Keratinocyte (primary cell): ENCODE measurements around the gene CARMIL1. TPM values are rescaled to one million over a fixed set of nuclear protein-coding genes. Genes with fewer than 3 reads are reported as not detected.

Experiments
- DNase-seq: peaks from one replicate; pipeline ENCODE4 v3.0.0-alpha.2; 2011; ENCODE audit warnings: low read depth, missing footprints, low spot score
- FAIRE-seq: peaks from 2 replicates; lab custom pipeline; 2011; peaks lifted over from hg19 to GRCh38; lab: Jason Lieb, UNC
- H2AFZ ChIP-seq: 2 replicates; pipeline ENCODE4 v1.6.0; 2012; ENCODE audit warnings: low read length, control low read depth, inconsistent platforms; ENCODE audit not compliant: control insufficient read depth
- H3K27ac ChIP-seq: 2 replicates; pipeline ENCODE4 v1.5.1; 2011; ENCODE audit warnings: low read length; ENCODE audit not compliant: control insufficient read depth, insufficient read depth
- H3K27me3 ChIP-seq: 3 replicates; pipeline ENCODE4 v1.6.0; 2011; ENCODE audit warnings: low read length; ENCODE audit not compliant: control insufficient read depth, insufficient read depth; ENCODE audit errors: extremely low read depth
- H3K36me3 ChIP-seq, 2 experiments: 2 replicates in 1 of 2; 3 replicates in 1 of 2; pipeline ENCODE4 v1.5.1; 2011; ENCODE audit warnings: low read length in 2 of 2, mild to moderate bottlenecking in 1 of 2; ENCODE audit not compliant: control insufficient read depth in 2 of 2, insufficient read depth in 2 of 2; ENCODE audit errors: extremely low read depth in 1 of 2
- H3K4me1 ChIP-seq: 3 replicates; pipeline ENCODE4 v1.5.1; 2011; ENCODE audit warnings: low read length; ENCODE audit not compliant: control insufficient read depth, insufficient read depth; ENCODE audit errors: extremely low read depth
- H3K4me2 ChIP-seq: 3 replicates; pipeline ENCODE4 v1.6.0; 2011; ENCODE audit warnings: low read depth, low read length; ENCODE audit not compliant: control insufficient read depth, insufficient read depth; ENCODE audit errors: extremely low read depth
- H3K4me3 ChIP-seq, 3 experiments: fragments of 200-600 bp in 1 of 3; sonication (generic) in 1 of 3; 2 replicates in 2 of 3; 3 replicates in 1 of 3; pipeline ENCODE4 v1.5.1; 2011 to 2016; ENCODE audit warnings: low read length in 3 of 3, mild to moderate bottlenecking in 3 of 3, control low read depth in 2 of 3, inconsistent platforms in 1 of 3, low read depth in 1 of 3, mixed read lengths in 1 of 3, mixed run types in 1 of 3, moderate library complexity in 1 of 3; ENCODE audit not compliant: control insufficient read depth in 2 of 3, insufficient read depth in 2 of 3; ENCODE audit errors: extremely low read depth in 1 of 3
- H3K79me2 ChIP-seq: 2 replicates; pipeline ENCODE4 v1.6.0; 2012; ENCODE audit warnings: low read length; ENCODE audit not compliant: control insufficient read depth, insufficient read depth
- H3K9ac ChIP-seq: 3 replicates; pipeline ENCODE4 v1.6.0; 2011; ENCODE audit warnings: low read length; ENCODE audit not compliant: control insufficient read depth, insufficient read depth; ENCODE audit errors: extremely low read depth
- H3K9me1 ChIP-seq: 3 replicates; pipeline ENCODE4 v1.6.0; 2011; ENCODE audit warnings: low read length; ENCODE audit not compliant: control insufficient read depth, insufficient read depth; ENCODE audit errors: extremely low read depth
- H3K9me3 ChIP-seq: 2 replicates; pipeline ENCODE4 v1.5.1; 2012; ENCODE audit warnings: low read depth, low read length; ENCODE audit not compliant: control insufficient read depth
- H4K20me1 ChIP-seq: 3 replicates; pipeline ENCODE4 v1.6.0; 2011; ENCODE audit warnings: low read length; ENCODE audit not compliant: control insufficient read depth, insufficient read depth; ENCODE audit errors: extremely low read depth
- CTCF ChIP-seq, 3 experiments: IDR thresholded peaks in 1 of 3; conservative IDR thresholded peaks in 1 of 3; optimal IDR thresholded peaks in 1 of 3; 2 replicates in 2 of 3; 3 replicates in 1 of 3; pipeline versions ENCODE3 to v1.5.1; 2011; ENCODE audit warnings: low read length in 3 of 3, mild to moderate bottlenecking in 3 of 3, moderate library complexity in 2 of 3, control low read depth in 1 of 3, inconsistent platforms in 1 of 3; ENCODE audit not compliant: insufficient read depth in 2 of 3; ENCODE audit errors: extremely low read depth in 1 of 3
- EZH2 ChIP-seq: IDR thresholded peaks from one replicate; pipeline ENCODE4 v1.6.1; 2012; ENCODE audit warnings: inconsistent platforms, mild to moderate bottlenecking, low read length, moderate library complexity
- dilution Hi-C: fragments of 300-500 bp; cut with MboI; formaldehyde crosslinking; loops from one replicate; pipeline ENCODE4 v1.7.0; 2020; ENCODE audit warnings: low sequenced_read_pairs; ENCODE audit not compliant: extremely low pct_ligation_motif_present
- polyA plus RNA-seq, 5 experiments: library from polyadenylated mRNA; depleted of rRNA in 3 of 5; stranded (reverse) in 3 of 5; stranded (forward) in 1 of 5; unstranded in 1 of 5; fragments of >200 nt; gene quantifications; 1 replicate in 1 of 5; 2 replicates in 3 of 5; 3 replicates in 1 of 5; pipeline versions ENCODE4 v1.2.1 to v1.2.3, GENCODE V29; 2011 to 2012; ENCODE audit warnings: missing spikeins in 2 of 5, low read depth in 1 of 5, low replicate concordance in 1 of 5

CARMIL1 gene
- polyA plus RNA-seq, 1 donor (not counting 4 experiments of a cell fraction or from before 2014, with no cell fraction given) = 18.9 TPM

DNA sequence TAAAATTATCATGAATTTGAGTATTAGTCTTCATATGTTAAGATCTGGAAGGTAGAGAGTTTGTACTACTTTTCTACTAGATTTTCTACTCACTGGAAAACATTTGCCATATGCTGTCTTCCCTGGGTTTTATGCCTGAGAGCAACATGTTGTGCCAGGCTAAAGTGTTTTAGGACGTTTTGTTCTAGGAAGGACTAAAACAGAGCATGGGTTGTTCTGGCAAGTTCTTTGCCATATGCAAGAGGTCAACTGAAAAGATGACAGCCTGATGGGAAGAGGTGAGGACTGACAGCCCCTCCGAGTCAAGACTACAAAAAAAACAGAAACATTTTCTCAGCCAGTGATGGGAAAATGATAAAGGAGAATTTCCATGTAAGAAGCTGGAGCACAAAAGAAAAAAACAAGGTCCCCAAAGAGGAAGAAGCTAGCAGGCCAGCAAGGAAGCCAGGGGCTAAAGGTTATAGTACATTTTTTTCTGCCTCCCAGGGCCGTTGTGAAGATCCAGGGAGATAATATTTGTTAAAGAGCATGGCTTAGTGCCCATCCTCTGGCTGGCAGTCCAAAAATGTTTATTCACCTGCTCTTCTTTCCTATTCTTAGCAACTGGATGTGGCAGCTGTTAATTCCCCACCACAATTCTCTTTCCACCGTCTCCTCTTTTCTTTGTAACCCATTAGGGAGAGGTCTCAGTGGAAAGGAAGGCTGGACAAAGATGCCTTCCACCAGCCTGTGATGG is 380.6 kb downstream of the CARMIL1 start:
- no peaks in the 10 kb centered on the region for H4K20me1 ChIP-seq
- no peak for TF ChIP-seq EZH2
- no peak for TF ChIP-seq CTCF (optimal IDR thresholded peaks at IDR 0.05 in 1 of 3, IDR thresholded peaks at IDR 0.05 in 1 of 3, conservative IDR thresholded peaks at IDR 0.05 in 1 of 3; ENCODE audit: extremely low read depth in 1 of 3, insufficient read depth in 2 of 3, low read length in 3 of 3)
- no peaks in the 10 kb centered on the region for H3K9me3 ChIP-seq
- H3K9ac ChIP-seq = no peak overlapping the region
- H3K4me1 ChIP-seq = peaks cover 13% of the 10 kb centered on the region
- no peak overlapping the region for H3K4me2 ChIP-seq
- no peaks in the 10 kb centered on the region for H3K9me1 ChIP-seq
- H3K36me3 ChIP-seq = no peaks in the 10 kb centered on the region
- H2AFZ ChIP-seq = no peak overlapping the region
- H3K4me3 ChIP-seq = no peak overlapping the region
- H3K27ac ChIP-seq = no peak overlapping the region
- DNase-seq = no peak
- H3K27me3 ChIP-seq = peaks cover 2% of the 10 kb centered on the region
- no peak for FAIRE-seq
- no peaks in the 10 kb centered on the region for H3K79me2 ChIP-seq
- dilution Hi-C loops = no loop called here

GRCh38 chr6:25660512-25660911 is 381.3 kb downstream of the CARMIL1 start:
- TF ChIP-seq CTCF (optimal IDR thresholded peaks at IDR 0.05 in 1 of 3, IDR thresholded peaks at IDR 0.05 in 1 of 3, conservative IDR thresholded peaks at IDR 0.05 in 1 of 3; ENCODE audit: extremely low read depth in 1 of 3, insufficient read depth in 2 of 3, low read length in 3 of 3) = no peak
- TF ChIP-seq EZH2 = no peak

More at GRCh38 chr6:25660512-25660911, 381.3 kb downstream of the CARMIL1 start:
- no peak overlapping the region for H2AFZ ChIP-seq
- H3K27ac ChIP-seq = no peak overlapping the region
- no peaks in the 10 kb centered on the region for H3K9me1 ChIP-seq
- no peaks in the 10 kb centered on the region for H3K79me2 ChIP-seq
- no peak overlapping the region for H3K9ac ChIP-seq
- peaks cover 5% of the 10 kb centered on the region for H3K27me3 ChIP-seq
- H3K9me3 ChIP-seq = no peaks in the 10 kb centered on the region
- FAIRE-seq = peak; percentile 100
- H3K4me1 ChIP-seq = peaks cover 13% of the 10 kb centered on the region
- dilution Hi-C loops = no loop called here
- no peak overlapping the region for H3K4me3 ChIP-seq
- H3K36me3 ChIP-seq = no peaks in the 10 kb centered on the region
- H4K20me1 ChIP-seq = no peaks in the 10 kb centered on the region
- peak overlapping the region; percentile 1 for H3K4me2 ChIP-seq
- DNase-seq = peak; percentile 70
